GM18909 (cell line): ENCODE results near the gene SLC66A1.
"Not testable (repeated sequence)": the region's sequence is repeated elsewhere in the genome, so short reads cannot be mapped to it uniquely, and the experiment has no call there.

ENCODE experiments used
- ATAC-seq: cut with Tn5 transposase; IDR thresholded peaks from one replicate; pipeline ENCODE4 v1.9.1; 2021; ENCODE audit warnings: mild to moderate bottlenecking; ENCODE audit not compliant: unreplicated experiment, poor library complexity

The SLC66A1 gene

DNA sequence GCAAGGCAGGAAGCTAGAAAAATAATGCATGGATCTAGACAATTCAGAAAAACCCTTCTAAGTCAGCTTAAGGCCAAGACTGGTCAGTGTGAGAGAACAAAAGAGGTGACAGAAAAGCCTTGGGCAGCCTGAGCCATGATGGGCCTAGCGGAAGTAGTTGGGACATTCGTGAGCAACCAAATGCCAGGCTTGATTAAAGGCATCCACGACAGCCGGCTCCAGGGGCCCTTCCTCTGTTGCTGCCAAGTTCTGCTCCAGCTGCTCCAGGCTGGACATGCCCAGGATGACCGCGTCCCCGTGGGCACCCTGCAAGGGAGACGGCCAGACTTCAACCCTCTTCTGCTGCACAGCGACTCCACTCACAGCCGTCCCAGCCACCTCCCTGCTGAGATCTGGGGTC, 8.0 kb upstream of the SLC66A1 start:
- not testable (repeated sequence) for ATAC-seq

DNA sequence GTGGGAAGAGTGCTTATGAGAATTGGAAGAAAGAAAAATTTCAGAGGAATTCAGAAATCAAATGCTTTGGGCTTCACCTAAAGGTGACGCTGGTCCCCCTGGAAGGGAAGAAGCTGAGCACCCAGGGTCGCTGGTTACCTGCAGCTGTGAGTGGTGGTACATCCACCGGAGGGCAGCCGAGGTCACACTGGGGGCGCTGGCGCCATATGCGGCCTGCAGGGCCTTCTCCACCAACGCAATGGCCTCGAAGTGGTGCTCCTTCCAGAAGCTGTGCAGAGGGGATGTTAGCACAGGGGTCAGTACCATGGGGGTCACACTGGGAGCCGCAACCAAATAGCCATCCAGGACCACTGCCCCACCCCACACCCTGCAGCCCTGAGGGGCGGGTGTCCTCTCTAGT, 6.2 kb upstream of the SLC66A1 start:
- no peak for ATAC-seq

DNA sequence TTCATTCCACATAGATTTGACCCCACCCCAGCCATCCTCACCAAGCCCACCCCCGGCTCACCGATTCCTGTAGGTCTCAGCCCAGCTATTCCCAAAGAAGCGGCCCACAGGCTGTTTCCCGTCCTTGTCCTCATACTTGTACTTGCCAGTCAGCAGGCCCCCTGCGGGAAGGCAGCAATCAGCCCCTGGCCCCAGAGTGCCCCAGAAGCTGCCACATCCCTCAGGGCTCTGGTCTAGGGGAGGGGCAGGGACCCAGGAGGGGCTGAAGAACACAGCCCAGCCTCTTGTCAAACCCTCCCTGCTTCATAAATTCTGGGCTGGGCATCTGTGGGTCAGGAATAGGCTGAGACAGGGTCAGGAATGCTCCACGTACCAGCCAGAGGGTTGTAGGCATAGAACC, 5.2 kb upstream of the SLC66A1 start:
- no peak for ATAC-seq

DNA sequence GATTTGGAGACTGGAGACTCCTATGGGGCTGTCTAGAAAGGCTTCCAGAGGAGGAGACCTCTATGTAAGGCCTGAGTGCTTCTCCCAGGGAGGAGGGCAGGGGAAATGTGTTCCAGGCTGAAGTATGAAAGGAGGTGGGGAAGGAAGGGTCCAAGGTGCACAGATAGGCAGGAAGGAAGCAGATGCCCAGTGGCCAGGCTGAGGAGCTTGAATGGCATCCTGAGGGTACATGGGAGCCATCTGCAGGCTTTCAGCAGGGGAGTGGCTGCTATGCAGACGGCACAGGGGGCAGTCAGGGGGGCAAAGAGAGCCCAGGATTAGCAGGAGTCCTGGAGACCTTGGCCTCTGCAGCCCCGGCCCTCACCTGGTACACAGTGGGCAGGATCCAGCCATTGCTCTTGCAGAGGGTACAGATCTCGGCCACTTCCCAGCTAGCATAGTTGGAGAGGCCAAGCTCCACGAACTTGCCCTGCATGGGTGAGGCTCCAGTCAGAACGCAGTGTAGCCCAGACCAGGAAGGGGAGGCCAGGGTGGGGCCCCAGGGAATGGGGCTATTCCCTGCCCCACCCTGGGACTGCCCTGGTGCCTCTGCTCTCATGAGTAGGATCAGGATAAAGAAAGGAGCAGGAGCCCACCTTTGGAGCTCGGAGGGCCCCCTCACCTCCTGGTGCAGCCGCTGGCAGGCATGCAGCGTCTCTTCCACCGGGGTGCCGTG, 4.2 kb upstream of the SLC66A1 start:
- ATAC-seq: no peak

DNA sequence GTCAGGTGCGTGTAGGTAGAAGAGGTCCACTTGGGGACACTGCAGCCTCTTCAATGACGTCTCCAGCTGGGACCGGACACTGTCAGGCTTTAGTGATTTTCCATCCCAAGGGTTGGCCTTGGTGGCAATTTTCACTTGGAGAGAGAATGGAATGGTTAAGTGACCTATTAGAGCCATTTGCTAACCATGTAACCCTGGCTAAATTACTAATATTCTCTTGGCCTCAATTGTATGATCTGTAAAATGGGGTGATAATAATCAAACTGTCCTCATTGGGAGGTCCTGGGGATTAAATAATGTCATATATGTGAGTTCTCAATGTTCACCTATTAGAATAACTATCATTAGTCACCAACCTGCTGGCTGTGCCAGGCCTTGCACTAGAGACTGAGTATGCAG, 3.6 kb upstream of the SLC66A1 start:
- no peak for ATAC-seq

DNA sequence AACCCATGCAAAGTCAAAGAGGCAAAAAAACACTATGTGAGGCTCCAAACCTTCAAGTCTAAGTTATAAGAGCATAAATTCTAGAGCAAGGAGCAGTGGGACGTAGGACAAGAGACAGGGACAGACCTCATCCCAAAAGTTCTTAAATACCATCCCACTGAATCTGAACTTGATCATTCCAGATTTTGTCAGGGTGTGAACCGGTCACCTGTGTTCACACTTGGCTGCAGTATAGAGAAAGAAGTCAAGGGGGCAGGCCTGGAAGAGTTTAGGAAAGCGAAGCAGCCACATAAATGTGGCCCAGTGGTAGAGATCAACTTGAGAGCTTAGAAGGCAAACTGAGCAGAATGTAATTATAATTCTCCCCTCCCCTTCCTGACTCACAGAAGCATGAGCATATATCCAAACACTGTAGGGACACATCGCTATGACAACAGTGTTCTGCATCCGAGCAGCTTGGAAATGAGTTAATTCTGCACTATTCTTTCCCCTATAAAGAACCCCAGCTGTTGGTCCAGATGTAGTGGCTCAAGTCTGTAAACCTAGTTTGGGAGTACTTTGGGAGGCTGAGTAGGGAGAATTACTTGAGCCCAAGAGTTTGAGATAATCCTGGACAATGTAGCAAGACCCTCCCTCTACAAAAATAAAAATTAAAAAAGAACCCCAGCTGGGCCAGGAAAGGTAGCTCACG, 2.9 kb upstream of the SLC66A1 start:
- ATAC-seq: no peak

DNA sequence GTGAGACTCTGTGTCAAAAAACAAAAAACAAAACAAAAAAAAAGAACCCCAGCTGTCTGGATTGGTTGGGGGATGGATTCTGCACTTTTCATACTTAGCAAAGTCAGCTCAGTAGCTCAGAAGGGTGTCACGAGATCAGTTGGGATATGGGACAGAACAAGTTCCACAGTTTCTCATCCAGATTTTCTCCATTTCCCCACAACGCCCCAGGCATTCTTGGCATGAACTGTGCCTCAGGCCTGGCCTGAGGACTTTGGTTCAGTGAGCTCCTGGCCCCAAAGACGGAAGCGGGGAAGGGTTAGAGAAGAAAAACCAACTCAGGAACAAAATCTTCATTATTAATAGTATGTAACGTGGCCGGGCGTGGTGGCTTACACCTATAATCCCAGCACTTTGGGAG, 2.1 kb upstream of the SLC66A1 start:
- no peak for ATAC-seq

DNA sequence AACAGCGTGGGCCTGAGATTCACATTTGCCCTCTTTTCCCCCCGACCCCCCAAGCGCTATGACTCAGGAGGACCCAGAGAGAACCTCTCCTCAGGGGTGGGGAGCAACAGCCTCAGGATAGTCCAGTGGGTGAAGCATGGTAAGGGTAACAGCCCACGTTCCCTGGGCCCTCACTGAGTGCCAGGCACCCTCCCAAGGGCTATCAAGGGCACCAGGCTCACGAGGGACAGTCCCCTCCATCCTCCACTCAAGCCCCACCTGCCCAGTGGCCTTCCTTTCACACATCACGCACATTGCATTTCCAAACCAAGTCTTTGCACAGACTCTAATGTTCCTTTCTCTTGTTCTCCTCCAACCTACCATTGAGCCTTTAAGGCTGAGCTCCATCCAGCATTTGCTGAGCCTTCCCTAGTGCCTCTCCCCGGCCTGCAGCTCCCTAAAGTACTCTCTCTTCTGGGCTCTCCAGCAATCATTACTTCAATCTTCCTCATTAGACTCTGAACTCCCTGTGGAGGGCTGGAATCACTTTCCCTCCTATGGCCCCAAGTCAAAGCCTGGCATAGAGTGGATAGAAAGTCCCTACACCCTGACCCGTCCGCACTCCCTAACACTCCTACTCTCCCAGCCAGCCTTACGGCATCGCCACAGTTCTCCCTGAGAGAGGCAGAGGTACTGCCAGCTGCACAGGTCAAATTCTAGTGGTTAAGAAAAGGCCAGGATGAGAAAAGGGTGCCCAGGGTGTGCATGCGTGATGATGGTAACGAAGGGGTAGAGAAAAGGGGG, 1.2 kb upstream of the SLC66A1 start:
- ATAC-seq: no peak

DNA sequence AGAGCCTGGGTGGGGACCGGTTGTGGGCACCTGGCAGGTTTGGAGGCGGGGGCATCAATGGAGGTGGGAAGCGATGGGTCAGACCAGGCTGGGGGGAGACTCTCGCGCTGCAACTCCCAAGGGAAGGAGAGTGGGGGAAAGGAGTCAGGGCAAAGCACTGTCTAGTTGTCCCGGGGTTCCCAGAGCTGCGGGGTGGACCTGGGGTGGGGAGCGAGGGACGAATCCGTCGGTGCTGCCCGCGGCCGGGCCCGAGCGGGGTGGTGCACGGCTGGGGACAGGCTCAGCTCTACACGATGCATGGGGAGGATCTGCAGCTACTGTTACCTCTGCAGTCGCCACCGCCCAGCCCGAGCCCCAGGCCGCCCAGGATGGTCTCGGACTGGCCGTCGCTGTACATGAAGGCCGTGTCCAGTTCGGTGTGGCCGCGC, 609 bp upstream of the SLC66A1 start:
- peak; percentile 18 for ATAC-seq

DNA sequence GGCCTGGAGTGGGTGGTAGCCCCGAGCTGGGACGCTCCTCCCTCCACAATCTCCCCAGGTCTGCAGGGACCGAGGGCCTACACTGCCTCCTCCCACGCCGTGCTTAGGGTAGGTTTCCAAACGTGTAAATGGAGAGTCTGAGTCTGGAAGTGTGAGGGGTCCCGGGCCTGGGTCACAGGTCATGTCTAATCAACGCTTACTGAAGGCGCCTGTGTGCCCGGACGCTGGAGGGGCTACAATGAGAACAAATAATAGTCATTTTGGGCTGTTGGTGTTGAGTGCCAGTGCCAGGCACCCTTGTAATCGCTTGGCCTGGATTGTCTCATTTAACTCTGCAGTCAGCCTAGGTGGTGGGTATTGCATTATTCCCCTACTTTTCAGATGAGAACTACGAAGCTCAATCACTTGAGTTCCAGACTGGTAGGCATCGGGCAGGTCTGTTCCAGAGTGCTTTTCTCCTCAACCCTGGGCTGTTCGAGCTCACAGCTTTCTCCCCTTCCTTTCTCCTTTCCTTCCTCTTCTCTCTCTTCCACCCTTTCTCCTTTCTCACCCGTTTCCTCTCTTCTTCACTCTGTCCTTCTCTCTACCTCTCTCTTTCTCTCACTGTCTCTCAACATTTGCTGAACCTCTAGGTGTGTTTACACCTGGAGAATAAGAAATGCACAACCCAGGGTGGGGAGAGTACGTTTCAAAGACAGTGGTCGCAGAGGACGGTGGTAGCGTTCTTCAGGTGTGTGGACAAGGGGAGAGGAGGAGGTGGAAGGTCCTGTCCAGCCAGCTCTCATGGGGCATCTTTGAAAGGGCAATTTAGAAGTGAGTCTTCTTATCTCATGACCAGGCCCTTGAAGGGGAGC, 883 bp downstream of the SLC66A1 start:
- ATAC-seq: peak; percentile 13

DNA sequence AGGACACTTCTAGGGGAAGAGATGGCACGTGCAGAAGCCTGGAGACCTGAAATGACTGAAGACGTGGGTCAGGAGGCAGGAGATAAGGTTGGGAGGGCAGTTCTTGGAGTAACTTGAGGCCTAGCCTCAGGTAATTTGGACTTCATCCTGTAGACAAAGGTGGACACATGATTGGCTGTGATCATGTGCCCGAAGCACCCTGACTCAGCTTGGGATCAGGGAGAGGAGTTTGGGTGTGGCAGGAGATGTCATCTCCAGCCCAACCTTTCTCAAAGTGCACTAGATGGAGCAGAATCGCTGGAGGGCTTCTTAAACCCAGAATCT, 1.5 kb downstream of the SLC66A1 start:
- no peak for ATAC-seq

DNA sequence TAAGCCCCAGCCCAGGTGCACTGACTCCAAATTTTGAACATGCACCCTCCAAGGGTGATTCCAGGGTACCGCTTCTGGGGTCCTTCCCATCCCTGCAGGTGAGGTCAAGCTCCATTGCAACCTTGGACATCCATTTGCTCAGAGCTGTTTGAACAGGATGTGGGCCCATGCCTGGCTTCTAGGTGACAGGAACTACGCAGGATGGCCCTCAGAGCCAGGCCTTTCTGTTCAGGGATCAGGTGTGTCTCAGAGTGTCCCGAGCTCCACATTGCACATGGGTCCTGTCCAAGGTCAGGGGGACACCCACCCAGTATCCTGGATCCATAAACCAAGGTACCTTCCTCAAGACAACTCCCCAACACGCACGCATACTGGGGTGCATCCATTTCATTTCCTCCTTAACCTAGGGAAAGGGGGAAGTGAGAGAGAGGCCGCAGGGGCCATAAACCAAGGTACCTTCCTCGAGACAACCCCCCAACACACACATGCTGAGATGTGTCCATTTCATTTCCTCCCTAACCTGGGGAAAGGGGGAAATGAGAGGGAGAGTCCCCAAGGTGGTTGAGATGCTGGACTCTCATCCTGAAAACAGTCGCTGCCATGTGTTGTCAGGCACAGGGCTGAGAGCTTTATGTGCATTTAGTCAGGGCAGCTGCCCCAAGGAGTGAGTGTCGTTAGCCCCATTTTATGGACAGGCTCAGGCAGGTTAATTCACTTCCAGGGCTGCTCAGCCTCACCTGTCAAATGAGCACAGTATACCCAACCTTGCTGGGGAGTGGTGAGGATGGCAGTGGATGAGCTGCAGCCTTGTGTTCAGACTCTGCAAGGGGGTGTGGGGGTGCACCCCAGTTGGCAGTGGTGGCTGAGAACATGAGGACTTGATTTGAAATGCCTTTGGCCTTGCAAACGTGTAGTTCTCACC, 2.1 kb downstream of the SLC66A1 start:
- no peak for ATAC-seq

DNA sequence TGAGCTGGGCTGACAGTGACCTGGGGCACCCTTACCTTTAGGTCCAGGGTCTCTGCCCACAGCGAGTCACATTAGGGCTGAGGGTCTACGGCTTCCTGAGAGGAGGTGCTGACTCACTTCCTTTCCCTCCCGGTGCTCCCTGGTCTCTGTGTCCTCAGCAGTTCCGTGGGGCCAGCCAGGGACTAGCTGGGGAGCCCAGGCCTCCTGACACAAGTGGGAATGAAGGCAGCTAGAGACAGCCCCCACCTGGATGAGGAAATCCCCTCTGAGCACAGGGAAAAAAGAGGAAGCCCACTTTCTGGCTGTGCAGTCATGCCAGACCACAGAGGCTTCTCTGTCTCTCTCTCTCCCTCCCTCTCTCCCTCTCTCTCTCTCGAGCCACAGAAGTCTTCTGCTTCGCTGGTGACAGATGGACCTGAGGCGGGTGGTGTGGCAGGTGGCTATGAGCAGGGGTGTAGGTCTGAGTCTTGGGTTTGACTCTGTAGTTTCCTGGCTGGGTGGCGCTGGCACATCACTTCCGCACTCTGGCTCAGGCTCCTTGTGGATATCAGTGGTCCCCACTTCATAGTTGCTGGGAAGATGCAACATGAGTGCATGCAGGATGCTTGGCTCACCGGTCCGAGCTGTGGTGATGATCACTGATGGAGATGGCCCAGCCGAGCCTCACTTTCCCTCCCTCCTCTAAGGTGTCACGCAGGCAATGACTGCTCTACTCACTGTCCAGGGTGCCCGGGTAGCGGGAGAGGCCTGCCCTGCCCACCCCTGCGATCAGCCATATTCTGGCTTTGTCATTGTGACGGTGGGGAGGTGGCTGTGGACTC, 3.5 kb downstream of the SLC66A1 start:
- ATAC-seq: peak; percentile 33

DNA sequence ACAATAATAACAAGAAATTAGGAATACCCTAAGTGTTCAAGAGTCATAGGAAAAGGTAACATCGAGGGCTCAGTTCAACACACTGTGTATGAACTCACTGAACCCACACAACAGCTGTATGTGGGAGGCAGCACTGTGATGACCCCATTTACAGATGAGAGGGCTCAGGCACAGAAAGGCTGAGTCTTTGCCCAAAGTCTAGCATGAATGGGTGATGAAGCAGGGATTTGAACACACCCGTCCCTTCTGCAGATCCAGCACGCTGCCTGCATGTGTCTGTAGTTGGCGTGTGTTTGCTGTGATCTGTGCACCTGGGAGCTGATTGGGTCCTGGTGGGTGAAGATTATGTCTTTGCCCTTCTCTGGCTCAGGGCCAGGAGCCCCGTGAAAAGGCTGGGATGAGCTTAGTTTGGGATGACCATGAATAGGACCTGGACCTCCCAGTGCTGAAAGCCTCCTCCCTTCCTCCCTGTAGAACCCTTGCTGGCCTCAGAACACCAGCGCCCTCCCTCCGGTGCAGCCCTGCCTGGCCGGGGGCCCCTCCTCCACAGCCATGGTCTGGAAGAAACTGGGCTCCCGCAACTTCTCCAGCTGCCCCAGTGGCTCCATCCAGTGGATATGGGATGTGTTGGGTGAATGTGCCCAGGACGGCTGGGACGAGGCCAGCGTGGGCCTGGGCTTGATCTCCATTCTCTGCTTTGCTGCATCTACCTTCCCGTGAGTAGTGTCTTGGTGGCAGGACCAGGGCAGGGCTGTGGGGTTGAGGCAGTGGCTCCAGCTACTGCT, 5.2 kb downstream of the SLC66A1 start:
- ATAC-seq: no peak

DNA sequence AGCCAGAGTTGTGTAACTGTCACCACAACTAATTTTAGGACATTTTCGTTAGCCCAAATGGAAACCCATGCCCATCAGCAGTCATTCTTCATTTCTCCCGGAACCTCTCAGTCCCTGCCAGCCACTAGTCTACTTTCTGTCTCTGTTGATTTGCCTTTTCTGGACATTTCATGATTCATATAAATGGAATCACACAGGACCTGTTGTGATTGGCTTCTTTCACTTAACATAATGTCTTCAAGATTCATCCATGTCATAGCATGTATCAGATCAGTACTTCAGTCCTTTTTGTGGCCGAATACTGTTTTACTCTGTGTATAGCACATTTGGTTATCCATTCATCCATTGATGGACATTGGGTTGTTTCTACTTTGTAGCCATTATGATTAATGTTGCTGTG, 7.1 kb downstream of the SLC66A1 start:
- ATAC-seq: no peak

DNA sequence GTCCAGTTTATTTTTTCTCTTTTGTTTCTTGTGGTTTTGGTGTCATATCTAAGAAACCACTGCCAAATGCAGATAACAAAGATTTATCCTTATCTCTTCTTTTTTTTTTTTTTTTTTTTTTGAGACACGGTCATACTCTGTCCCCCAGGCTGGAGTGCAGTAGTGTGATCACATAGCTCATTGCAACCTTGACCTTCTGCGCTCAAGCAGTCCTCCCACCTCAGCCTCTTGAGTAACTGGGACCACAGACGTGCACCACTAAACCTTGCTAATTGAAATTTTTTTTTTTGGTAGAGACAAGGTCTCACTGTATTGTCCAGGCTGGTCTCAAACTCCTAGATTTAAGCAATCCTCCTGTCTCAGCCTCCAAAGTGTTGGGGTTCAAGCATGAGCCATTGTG, 8.9 kb downstream of the SLC66A1 start:
- no peak for ATAC-seq

DNA sequence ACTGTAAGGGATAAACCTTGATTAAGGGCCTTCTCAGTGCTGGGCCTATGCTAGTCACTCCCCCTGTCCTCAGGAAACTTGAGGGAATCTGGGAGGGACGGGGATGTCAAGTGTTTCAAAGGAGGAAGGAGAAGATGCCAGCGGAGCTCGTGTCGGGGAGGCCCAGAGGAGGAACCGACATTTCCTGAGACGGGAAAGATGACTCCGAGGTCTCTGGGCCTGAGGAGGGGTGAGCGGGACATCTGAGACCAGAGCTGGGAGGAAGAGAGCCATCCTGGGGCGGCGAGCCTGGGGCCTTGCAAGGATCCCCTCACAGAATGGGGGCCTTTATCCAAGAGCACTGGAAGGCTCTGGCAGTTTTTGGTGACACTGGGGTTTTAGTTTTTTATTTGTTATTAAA, 10.4 kb downstream of the SLC66A1 start:
- ATAC-seq: no peak
